NCI-H1048 (cell line): ENCODE data around the gene PPP1R14B.

ENCODE experiments used
- DNase-seq: peaks from one replicate; lab custom pipeline; 2025; lab: John Stamatoyannopoulos, UW

The PPP1R14B gene, protein sequence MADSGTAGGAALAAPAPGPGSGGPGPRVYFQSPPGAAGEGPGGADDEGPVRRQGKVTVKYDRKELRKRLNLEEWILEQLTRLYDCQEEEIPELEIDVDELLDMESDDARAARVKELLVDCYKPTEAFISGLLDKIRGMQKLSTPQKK

DNA sequence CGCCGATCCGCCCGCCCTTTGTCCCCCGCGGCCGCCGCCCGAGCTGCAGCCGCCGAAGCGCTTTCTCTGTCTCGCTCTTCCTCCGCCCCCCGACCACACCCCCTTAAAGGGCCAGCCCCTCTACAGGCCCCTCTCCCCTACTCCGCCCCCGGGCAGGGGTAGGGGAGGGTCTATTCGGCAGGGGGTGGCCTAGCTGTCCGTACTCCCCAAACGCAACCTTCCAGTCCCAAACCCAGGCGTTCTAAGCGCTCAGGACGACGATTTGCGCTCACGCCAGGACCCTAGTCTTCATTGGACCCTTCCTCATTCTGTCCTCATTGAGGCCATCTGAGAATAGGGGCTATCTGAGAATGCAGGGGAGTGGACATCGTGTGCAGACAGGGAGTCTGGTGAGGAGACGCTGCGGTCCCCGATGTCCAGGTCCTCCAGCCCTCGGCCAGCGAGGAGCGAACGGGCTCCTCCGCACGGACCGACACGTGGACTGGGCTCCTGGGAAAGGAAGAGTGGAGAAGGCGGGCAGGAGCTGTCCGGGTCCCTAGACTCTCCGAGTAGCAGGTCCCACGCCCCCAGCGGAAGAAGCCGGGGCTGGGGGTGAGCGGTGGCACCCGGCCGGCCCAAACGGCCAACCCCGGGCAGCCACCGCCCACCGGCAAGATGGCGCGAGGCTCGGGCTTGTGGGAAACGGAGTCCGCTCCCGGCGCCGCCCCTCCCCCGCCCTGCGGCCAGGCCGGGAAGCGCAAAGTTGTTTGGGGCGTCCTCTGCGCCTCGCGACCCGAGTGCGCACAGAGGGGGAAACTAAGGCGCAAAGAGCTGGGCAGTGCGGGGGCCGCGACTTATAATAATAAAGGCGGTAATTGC is at the start of gene PPP1R14B:
PPP1R14B (minus strand) TSS at position 73 of the 858 bp plus-strand sequence. CDS start 270 bp downstream, outside the sequence.
- peak; percentile 63 for DNase-seq

DNA sequence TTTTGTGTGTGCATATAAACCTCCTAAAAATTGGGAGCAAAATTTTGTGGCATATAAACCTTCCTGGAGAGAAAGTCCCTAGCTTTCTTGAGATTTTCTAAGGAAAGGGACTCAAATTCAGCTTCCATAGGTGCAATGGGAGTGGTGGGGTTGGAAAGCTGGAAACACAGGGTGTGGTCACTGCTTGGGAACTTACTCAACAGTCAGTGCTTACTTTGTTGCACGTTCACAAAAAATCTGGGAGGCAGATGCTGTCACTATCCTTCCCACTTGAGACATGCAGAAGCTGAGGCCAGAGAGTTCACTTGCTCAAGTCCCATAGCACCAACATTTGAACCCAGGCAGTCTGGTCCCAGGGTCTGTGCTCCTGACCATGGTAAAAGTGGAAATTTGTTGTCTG is 49.5 kb upstream of the PPP1R14B start:
- DNase-seq, result no peak

DNA sequence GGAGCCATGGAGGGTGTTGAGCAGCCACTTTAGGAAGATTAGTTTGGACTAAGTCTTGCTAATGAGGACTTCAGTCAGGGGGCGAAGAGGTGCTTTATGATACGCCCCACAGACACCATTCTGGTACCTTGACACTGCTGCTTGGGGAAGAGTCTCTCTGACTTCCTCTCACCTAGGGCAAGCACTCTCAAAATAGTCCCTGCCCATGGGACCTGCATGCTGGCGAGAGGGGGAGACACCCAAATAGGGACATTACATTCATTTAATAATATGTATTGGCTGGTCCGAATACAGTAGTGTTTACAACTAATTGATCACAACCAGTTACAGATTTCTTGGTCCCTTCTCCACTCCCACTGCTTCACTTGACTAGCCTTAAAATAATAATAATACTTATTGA is 49.0 kb upstream of the PPP1R14B start:
- DNase-seq, result no peak

DNA sequence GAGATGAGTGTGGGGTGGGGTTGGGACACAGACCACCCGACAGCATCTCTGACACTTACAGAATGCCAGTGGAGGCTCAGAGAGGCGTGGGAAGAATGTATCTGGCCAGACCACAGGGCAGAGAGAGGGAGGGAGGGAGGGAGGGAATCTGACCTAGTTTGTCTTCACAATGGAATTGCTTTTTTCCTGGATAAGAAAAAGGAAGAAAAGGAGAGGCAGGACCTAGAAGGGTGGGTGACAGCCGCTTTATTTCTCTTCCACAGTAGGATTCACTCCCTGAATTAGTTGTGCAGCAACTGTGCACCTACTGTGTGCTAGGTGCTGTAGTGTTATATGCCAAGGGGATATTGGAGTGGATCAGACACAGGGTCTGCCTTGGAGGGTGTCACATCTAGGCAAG is 48.0 kb upstream of the PPP1R14B start:
- DNase-seq, result no peak

GRCh38 chr11:64292460-64293254 is 45.9 kb upstream of the PPP1R14B start:
- no peak for DNase-seq

- DNase-seq, result no peak
Observed at GRCh38 chr11:64291752-64292459, 45.2 kb upstream of the PPP1R14B start.

GRCh38 chr11:64291262-64291751 is 44.6 kb upstream of the PPP1R14B start, which contains the start of gene KCNK4:
KCNK4 (plus strand) TSS chr11:64291302; CDS start chr11:64293019, 1,717 bp downstream.
- no peak for DNase-seq

- DNase-seq, result no peak
Observed at GRCh38 chr11:64290352-64291261, 43.9 kb upstream of the PPP1R14B start.

GRCh38 chr11:64289002-64289564 is 42.3 kb upstream of the PPP1R14B start:
- DNase-seq, result no peak

- no peak for DNase-seq
Observed at GRCh38 chr11:64288353-64288750, 41.6 kb upstream of the PPP1R14B start.

- DNase-seq, result no peak
Observed at GRCh38 chr11:64287676-64288352, 41.1 kb upstream of the PPP1R14B start.

DNA sequence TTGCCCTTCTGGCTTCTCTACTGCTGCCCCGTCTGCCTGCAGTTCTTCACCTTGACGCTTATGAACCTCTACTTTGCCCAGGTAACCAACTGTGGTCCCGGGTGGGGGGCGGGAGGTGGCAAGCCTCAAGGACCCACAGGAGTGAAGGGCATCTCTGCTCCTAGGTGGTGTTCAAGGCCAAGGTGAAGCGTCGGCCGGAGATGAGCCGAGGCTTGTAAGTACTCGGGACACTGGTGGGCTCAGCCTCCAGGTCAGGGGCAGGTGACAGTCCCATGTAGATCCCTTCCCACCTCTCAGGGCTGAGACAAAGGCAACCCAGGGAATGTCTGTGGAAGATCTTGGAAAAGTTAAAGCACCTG is 40.0 kb upstream of the PPP1R14B start:
- DNase-seq, result no peak

- DNase-seq, result no peak
Observed at GRCh38 chr11:64285885-64286800, 39.4 kb upstream of the PPP1R14B start.

GRCh38 chr11:64284962-64285884 is 38.5 kb upstream of the PPP1R14B start, which contains the start of gene GPR137:
GPR137 (plus strand) TSS chr11:64285848; CDS start chr11:64286525, 677 bp downstream.
- peak; percentile 38 for DNase-seq

DNA sequence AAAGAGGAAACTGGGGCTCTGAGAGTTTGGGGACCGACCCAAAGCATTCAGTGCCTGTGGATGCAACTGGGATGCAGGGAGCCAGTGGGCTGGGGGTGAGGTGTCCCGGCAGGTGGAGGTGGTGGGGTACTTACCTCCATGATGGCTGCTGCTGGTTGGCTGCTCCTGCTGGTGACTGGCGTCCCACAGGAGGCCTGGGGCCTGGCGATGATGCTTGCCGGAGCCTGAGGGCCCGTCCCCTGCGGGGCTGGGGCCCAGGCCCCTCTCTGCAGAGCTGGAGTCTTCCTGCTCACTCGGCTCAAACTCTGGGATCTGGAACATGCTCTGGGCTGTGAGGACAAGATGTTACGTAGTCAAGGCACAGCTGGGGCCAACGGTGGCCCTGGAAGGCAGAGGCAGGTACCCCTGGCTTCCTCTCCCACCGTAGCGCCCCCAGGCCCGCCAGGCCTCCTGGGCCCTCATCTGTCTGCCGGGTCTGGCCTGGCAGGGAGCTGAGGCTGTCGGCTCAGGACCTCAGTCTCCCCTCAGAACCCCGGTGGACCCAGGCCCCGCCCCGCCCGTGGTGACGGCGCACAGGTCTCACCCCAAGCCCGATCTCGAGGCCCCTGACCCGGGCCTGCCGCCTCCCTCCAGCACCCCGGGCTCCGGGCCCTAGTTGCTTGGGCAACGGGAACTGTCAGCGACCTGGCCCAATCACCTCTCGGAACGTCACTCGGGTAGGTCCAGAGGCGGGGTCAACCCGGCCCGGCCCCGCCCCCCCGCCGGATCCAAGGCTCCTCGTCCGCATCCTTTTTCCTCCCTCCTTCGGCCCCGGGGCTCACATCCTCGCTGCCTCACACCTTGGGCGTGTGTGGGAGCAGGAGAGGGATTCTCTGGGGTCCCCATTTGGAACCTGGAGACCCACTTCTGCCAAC is 37.6 kb upstream of the PPP1R14B start, which contains the start of gene BAD:
BAD (minus strand) TSS at position 618 of the 914 bp plus-strand sequence; CDS start at position 321, 297 bp downstream.
- peak; percentile 79 for DNase-seq

DNA sequence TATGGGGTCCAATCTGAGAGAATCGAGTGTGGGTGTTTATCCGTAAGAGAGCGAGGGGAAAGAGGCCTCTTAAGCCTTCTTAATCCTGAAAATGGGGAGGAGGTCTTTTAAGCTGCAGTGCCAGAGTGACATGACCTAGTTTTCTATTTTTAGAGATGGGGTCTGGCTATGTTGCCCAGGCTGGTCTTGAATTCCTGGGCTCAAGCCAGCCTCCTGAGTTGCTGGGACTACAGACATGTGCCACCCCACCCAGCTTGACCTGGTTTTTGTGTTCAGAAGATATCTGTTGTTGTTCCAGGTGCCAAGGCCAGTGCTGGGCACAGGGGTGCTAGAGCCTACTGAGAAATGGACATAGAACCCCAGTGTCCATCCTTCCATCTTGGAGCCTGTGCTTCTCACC is 36.3 kb upstream of the PPP1R14B start:
- DNase-seq, result no peak
